GM18526 (cell line): ENCODE measurements around the gene WWP2.

Experiments
- POLR2A ChIP-seq: IDR thresholded peaks from 3 replicates; pipeline ENCODE4 v1.6.1; 2011; ENCODE audit not compliant: insufficient read length; ENCODE audit errors: extremely low read depth

Gene WWP2

DNA sequence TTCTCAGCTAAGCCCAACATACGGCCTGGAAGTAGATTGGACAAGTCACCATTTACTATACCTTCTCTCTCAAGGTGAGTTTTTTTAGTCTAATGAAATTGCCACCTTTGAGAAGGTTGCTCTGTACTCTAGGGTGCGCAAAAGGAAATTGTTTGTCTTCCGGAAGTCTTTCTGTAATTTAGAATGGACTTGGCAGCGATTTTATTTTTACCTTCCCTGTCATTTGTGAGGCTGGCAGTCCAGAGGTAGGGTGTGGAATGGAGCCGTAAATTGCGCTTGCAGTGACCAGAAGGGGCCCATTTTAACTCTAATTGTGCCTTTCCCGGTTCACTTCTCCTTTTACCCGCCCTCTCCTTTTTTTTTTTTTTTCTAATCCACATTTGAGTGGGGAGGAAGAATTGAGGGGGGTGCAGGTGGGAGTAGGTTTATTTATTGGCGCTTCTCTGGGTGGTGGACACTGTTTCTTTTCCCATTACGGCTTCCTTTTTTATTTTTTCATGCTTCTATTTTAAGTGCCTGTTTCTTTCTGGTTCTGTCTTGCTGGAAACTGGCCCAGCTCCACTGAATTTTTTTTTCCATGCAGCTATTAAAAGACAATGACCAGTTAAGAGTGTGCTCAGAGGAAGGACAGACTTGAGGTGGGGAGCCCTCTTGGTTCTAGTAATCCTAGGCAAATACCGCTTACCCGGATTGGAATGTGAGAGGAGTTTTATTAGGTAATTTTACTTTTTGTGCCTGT is 99.3 kb downstream of the WWP2 start:
- no peak for TF ChIP-seq POLR2A

- TF ChIP-seq POLR2A = no peak
Measured at GRCh38 chr16:69863401-69864281, 101.5 kb downstream of the WWP2 start.

DNA sequence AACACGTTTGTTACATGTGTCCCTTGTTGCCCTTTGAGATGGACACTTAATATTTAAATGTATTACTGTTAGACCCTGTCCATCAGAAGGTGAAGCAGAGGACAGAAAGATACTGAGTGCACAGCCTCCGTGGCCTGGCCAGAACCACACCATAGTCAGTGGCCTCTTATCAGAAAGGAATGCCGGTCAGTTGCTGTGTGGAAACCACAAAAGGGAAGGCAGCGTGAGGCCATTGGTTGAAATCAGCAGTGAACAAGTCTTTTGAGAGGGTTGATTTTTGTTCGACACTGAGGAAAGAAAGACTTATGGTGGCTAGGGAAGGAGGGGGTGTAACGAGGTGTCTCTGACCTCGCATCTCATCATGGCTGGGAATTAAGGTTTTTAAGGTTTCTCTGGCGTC is 103.6 kb downstream of the WWP2 start:
- TF ChIP-seq POLR2A = no peak

GRCh38 chr16:69867784-69868560 is 105.8 kb downstream of the WWP2 start:
- TF ChIP-seq POLR2A = no peak

GRCh38 chr16:69870761-69871160 is 108.6 kb downstream of the WWP2 start:
- no peak for TF ChIP-seq POLR2A

GRCh38 chr16:69871708-69872107 is 109.6 kb downstream of the WWP2 start:
- TF ChIP-seq POLR2A = no peak

- no peak for TF ChIP-seq POLR2A
Measured at GRCh38 chr16:69872888-69873287, 110.8 kb downstream of the WWP2 start.

GRCh38 chr16:69873783-69874182 is 111.7 kb downstream of the WWP2 start:
- no peak for TF ChIP-seq POLR2A

DNA sequence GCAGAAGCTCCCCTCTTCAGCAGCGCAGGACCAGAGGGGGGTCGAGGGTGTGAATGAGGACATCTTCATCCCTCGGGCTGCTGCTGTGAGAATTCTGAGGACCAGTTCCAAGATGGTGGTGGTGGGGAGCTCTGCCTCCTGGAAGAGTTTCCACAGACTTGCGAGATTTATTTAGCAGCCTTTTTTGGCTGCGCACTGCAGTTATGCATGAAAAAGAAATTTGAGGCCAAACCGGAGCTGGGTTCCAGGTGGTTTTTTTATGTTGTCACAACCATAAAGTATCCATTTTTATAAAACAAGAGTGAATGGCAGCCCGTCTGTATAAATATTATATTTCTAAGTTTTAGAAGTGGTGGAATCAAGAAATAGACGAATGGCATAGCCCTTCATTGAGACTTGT is 112.1 kb downstream of the WWP2 start:
- no peak for TF ChIP-seq POLR2A

DNA sequence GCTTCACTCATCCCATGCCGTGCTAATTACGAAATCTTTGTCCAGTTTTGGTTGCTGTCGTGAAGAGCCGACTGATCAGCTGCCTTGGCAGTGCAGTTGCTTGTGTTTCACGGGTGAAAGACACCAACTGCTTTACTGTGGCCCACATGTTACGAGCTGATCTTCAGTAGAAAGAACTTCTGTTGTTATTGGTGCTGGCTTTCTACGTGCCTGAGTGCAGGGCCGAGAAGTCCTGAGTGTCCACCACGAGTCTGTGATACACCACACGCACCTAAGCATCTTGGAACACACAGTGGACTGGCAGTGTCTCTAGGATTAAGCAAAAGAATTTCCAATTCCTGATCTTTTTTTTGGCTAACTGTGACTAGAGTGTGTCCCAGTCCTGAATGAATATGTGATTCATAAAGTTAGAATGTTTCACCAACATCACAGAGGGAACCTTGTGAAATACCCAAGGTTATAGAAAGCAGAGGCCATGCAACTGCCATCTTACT is 118.6 kb downstream of the WWP2 start:
- TF ChIP-seq POLR2A = no peak

- no peak for TF ChIP-seq POLR2A
Measured at GRCh38 chr16:69881141-69881540, 119.0 kb downstream of the WWP2 start.

DNA sequence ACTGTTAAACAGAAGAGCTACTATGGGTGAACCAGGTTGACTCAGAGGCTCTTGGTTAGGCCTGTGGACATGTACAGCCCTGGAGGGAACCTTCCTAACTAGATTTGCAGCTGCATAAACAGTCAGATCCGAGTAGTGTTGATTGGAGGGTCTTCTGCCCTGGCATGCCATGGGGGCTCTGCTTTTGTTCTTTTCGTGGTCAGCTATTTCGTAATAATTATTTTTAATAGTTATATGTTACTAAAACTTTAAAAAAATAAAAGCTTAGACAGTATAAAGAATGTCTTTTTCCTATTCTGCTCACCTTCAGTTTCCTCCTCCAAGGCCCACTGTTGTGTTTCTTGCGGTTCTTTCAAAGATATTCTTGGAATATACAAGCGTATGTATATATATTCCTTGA is 121.6 kb downstream of the WWP2 start:
- TF ChIP-seq POLR2A = no peak

DNA sequence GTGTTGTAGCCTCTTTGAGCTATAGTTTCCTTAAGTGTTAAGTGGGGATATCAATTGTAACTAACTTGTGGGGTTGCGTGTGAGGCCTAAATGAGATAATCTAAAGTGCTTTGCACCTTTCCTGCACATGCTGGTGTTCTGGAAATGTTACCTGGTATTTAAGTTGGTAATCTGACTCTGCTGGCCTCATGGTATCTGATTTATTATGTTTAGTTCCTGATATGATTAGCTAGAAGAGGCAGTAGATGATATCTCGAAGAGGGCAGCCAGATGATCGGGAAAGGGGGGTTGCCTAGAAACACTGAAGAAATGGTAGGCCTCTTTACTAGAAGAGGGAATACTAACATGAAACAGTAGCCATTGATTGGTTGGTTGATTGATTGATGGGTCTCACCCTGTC is 123.6 kb downstream of the WWP2 start:
- TF ChIP-seq POLR2A = no peak

DNA sequence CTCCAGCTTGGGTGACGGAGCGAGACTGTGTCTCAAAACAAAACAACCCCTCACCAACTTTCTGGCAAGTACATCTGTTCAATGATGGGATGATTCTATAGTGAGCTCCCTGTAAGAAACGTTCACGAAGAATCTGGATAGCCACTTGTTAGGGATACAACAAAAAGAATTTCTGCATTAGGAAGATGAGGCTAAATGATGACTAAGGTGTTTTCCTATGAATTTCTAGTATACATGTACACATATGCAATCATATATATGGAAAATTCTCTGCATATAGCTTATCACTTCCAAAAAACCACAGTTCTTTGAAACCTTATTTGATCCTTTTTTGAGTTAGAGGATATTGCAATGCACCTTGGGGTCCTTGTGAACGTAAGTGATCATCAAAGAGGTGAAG is 124.6 kb downstream of the WWP2 start:
- TF ChIP-seq POLR2A = no peak

- no peak for TF ChIP-seq POLR2A
Measured at GRCh38 chr16:69888005-69888590, 126.0 kb downstream of the WWP2 start.
